ENCODE measurements around the gene GIMAP7.
"Not testable (repeated sequence)": the region's sequence is repeated elsewhere in the genome, so short reads cannot be mapped to it uniquely, and the experiment has no call there.

The GIMAP7 gene

DNA sequence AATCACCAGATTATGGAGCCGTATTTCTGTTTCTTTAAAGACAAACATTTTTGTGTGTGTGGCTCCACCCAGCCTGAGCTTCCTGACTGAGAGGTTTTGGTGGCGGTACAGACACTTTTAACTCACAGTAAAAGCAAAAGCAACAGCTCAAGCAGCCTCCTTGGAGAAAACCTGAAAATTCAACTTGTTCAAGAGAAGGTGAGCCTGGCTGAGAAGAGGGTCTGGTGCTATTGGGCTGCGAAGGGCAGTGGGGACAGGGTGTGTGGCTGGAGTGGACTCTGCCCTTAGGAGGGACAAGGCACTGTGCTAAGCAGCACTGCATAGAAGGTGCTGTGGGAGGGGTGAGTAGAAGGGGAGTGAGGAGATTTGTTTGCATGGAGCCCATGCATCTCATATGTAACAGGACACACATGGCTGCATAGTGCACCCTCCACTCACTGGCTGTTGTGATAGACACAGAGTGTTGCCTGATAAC, at the start of gene GIMAP7:
Gene GIMAP7 (plus strand): TSS at position 125 of the 475 bp plus-strand sequence. CDS start 5,103 bp downstream, outside the sequence.
- peak in 3 of 4 experiments; percentile 30 to 46 (median 32) for DNase-seq

DNA sequence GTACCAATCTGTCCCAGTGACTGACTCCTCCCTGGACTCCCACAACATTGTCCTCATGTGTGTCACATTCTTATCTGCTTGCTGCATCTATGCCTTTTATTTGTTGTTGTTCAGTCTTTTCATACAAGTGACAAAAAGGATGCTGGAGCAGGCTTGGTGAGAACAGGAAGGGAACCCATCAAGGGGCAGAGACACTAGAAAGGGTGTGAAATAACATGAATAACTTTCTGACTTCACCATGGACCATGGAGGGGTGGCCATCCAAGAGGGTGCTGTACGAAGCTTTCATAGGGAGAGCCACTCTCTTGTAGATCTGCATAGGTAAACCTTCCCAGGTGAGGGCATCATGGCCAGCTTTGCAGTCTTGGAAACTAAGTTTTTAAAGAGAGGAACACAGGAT, 49.7 kb upstream of the GIMAP7 start:
- DNase-seq: no peak

DNA sequence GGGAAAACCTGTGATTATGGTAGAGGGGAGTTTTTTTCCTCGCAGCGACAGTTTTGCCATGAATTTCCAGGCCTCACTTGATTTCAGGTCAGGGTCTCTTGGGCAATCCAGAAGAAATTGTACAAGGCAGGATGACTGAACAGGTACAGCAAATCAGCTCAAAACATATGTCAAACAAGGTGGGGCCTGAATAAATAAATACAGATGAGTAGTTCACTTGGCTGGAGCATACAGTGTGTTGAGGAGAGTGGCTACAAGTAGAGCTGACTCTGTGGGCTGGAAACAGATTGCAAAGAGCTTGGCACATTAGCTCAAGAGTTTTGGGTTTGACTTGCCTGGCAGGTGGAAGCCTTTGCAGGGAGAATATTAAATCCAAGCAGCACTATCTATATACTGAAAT, 49.3 kb upstream of the GIMAP7 start:
- no peak for DNase-seq

DNA sequence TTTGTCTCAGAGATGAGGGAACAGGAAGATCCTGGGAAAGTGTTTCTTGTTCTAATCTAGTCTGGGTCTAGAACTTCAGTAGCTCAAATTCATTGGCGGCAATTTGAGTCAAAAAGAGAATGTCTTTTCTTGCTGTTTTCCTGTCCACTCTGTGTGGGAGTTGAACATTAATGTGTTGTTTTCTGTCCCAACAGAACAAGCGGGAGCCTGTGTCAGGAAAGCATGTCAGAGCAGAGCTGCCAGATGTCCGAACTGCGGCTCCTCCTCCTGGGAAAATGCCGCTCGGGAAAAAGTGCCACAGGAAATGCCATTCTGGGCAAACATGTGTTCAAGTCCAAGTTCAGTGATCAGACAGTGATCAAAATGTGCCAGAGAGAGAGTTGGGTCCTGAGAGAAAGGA, 48.2 kb upstream of the GIMAP7 start:
- DNase-seq: no peak

DNA sequence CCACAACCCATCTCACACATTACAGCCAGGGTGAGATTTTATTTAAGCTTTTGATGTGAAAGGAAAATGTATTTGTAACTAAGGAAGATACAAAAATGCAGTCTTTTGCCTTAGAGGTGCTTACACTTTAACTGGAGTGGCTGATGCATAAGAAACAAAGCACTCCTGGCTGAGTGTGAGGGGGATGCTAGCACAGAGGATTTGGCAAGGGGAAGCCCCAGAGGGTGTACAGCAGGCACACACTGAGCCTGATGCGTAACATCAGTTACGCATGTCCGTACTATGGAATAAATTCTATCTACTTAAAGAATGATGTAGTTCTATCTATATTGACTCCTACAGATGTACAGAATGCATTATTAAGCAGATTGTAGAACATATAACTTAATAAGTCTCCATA, 46.4 kb upstream of the GIMAP7 start:
- DNase-seq: no peak

DNA sequence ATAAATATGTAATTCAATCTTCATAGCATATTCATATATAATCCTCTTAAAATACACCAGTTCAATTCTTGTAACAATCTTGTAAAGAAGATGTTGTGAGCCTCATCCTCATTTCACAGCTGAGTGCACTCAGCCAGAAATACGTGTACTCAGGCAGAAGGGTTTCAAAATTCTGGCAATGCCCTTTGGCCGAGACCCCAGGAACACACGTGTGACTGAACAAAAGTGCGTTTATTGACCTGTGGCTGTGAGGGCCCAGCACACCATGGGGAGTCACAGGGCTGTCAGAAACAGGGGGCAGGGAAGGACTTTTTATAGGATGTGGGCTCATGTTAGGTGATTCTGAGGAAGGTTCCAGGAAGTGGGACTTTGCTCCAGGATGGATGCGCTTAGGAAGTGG, 42.8 kb upstream of the GIMAP7 start:
- DNase-seq: no peak

DNA sequence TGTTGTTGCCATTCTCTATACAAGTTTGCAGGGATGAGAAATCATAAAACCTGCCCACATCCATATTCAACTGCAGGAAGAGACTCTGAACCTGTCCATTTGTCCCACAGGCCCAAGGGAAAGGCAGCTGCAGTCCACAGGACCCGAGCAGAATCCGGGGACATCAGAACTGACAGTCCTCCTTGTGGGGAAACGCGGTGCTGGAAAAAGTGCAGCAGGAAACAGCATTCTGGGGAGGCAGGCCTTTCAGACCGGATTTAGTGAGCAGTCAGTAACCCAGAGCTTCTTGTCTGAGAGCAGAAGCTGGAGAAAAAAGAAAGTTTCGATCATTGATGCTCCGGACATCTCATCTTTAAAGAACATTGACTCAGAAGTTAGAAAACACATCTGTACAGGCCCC, 40.8 kb upstream of the GIMAP7 start:
- DNase-seq: no peak

DNA sequence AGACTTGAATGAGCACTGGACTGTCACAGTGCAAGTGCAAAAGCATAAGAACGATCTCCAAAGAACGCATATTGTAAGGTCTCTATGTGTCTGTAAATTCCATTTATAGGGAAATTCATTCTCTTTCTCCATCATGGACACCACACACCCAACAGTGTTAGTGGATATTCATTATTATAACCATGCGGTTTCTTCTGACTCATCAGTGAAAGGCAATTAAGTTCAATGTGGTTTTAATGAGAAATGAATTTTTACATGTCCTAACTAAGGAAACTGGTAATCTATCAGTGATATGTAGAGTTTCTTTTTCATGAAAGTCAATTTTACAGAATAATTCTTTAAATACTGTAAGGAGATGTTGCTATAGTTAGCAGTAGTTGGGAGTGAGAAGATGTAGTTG, 38.4 kb upstream of the GIMAP7 start:
- DNase-seq: no peak

DNA sequence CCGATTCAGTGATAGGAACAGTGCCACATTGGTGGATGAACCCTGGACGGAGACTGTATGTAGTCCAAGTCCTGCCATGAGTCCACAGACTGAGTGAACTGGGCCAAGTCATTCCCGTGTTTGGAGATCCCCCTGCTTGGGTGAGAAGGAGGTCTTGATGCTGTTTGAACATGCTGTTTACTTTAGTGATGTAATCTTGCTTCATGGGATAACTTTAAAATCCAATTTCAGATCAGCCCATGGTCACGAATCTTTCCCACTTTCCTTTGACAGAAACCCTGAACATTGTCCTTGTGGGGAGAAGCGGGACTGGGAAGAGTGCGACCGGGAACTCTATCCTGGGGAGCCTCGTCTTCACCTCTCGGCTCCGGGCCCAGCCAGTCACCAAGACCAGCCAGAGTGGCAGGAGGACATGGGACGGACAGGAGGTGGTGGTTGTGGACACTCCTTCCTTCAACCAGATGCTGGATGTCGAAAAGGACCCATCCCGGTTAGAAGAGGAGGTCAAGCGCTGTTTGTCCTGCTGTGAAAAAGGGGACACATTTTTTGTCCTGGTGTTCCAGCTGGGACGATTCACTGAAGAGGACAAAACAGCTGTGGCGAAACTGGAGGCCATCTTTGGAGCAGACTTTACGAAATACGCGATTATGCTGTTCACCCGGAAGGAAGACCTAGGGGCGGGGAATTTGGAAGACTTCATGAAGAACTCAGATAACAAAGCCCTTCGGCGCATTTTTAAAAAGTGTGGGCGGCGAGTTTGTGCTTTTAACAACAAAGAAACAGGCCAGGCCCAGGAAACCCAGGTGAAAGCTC, 37.6 kb upstream of the GIMAP7 start:
- DNase-seq: no peak

DNA sequence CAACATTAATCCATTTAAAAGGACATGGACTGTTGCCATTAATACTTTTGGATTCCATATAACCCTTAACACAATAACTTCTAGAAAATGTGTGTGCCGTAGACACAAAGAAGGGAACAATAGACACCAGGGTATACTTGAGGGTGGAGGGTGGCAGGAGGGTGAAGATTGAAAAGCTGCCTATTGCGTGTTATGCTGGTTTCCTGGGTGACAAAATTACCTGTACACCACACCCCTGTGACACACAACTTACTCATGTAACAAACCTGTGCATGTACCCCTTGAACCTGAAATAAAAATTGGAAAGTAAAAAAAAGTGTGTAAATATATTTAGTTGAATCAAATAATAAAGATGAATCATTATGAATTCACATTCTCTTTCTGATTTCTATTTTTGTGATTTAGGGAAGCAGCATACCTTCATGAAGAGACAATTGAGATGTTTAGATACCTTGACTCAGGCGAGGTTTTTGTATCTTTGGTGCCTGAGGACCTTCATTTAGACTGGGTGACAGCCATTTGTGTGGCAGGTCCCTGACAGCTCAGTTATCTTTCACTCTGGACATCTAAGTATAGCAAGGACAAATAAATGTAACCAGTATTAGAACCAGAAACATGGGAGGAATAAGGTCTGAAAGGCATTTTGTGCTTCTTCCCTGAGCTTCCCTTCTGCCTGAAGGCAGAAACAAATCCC, 35.5 kb upstream of the GIMAP7 start:
- DNase-seq: no peak

DNA sequence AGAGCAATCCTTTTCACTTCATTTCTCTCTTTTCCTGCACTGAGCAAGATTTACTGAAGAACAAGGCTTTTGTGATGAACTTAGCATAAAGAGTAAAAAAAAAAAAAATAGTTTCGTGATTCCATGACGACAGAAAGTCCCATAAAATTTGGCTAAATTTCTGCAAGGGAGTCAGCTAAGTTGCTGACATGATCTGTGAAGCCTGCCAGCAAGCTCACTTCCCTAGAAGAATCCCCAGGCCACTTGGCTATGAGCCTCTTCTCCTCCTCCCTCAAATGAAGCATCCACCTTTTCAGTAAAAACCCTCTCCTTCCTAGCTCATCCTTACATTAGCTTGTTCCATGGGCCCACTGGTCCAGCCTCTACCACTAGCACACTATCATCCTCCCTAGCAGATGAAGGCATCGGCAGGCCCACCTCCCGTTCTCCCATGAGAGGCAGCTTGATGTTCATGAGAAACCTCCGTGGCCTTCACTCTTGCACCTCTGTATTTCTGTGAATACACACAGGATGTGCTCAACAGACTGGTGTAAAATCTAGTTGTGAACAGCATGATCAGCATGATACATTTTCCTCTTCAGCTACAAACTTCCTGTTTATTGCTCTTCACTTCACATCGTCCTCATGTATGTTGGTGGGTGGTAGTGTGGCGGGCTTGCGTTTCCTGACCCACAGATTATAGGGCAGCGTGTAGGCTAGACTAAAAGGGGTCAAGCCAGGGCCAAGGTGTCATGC, 33.3 kb upstream of the GIMAP7 start:
- no peak for DNase-seq

DNA sequence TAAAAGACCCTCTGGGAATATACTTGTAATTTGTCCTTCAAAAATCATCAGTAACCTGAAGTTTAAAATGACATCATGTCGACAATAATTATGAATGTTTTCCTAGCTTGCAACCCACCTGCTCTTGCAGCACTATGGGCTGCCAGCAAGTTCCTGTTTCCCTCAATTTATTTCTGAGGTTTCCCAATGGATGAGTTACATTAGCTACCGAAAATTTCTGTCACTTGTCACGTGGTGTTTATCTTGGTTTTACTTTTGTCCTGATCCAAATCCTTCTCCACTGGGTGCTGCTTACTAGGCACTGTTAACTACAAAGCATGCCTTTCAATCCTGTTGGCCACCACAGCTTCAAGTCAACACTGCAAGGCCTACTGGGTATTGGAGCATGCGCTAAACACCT, 32.8 kb upstream of the GIMAP7 start:
- no peak for DNase-seq

DNA sequence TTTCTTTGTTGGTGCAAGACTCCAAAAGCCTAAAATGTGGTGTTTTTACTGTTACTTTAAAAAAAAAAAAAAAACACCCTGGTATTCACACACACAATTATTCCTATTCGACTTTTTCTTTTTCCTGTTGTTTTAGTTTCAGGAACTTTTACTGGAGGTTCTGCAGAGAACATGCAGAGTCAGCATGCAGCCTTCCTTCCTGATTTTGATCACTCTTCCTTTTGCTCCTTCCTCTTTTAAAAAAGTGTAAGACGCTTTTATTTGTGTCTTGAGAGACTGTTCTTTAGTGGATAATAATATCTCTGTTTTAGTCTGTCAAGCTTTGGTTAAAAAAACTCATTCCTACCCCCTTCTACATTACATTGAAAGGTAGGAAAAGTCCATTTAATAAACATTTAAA, 31.2 kb upstream of the GIMAP7 start:
- DNase-seq: not testable (repeated sequence)

DNA sequence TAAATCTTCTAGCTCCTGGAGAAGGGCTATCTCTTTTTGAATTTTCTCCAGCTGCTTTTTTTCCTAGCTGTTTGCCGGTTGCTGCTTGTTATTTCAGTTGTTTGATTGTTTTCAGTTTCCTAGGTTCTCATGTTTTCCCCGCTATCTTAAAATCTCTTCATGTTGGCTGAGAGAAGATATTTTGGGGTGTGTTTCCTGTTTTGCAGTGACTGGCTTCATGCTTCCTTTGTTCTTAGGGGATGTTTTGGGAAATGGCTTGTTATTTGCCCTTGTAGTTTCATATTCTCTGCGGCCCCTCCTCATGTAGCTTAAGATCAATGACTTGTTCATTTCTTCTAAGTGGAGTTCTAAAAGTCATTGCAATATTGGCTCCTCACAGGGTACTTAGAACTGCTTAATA, 30.6 kb upstream of the GIMAP7 start:
- not testable (repeated sequence) for DNase-seq

DNA sequence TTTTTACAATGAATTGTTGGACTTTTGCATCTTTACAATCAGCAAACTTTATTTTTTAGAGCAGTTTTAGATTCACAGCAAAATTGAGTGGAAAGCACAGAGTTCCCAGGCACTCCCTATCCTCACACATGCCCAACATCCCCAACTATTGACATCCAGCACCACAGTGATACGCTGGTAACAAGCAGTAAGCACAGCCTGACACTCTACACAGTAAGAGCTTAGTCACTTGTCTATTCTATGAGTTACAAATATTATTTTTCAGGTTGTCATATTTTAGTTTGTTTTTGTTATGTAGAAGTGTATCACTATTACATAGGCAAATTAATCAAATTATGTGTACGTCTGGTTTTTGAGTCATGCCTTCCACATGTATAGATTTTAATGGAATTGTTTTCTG, 27.0 kb upstream of the GIMAP7 start:
- no peak for DNase-seq

DNA sequence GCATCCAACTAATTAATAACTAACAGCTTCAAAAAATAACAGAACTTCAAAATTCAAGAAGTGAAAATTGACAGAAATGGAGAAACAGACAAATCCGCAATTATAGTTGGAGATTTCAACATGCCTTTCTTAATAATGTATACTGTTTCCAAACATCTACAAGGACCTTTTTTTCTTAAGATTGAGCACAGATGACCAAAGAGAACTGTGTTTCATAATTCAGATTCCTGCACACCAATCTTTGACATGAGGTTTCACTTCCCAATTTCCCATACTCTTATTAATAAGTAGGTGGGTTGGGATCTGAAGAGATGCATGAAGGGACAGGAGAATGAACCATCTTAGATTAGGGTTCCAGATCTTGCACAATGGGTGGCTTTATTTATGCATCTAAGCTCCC, 24.9 kb upstream of the GIMAP7 start:
- no peak for DNase-seq

DNA sequence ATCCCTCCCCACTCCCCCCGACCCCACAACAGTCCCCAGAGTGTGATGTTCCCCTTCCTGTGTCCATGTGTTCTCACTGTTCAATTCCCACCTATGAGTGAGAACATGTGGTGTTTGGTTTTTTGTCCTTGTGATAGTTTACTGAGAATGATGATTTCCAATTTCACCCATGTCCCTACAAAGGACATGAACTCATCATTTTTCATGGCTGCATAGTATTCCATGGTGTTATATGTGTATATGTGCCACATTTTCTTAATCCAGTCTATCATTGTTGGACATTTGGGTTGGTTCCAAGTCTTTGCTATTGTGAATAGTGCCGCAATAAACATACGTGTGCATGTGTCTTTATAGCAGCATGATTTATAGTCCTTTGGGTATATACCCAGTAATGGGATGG, 21.2 kb upstream of the GIMAP7 start:
- DNase-seq: not testable (repeated sequence)

DNA sequence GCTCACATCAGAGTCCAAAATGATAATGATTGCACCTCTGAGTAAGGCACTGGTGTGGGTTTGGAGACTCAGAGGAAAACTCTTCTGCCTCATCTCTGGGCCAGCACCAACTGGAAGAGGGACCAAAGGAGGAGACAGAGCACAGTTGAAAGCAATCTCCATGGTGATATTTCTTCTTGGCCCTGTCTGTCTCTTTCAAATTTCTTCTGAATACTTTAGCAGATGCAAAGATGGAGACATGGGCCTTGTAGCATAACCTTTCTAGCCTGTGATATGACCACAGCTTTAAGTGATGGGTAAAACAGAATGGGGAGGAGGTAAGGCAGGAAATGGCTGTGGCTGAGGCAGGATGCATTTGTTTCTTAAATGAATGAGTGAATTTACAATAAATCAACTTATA, 12.2 kb upstream of the GIMAP7 start:
- DNase-seq: no peak

DNA sequence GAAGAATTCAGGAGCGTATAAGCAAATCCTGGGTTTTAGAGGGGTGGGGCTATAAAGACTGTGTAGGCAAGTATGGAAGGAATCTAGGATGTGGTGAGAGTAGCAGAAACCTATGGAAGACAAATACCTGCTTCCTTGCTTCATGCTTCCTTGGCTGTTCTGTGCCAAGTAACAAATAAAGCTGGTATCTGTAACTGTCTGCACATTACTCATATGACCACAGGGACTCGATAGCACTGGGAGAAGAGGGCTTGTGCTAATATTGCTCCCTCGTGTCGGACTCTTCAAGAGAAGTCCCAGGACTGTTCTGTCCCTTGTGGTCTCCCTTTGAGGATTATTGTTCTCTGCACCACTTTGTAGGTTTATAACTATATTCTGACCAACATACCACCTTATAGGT, 11.5 kb upstream of the GIMAP7 start:
- DNase-seq: no peak

DNA sequence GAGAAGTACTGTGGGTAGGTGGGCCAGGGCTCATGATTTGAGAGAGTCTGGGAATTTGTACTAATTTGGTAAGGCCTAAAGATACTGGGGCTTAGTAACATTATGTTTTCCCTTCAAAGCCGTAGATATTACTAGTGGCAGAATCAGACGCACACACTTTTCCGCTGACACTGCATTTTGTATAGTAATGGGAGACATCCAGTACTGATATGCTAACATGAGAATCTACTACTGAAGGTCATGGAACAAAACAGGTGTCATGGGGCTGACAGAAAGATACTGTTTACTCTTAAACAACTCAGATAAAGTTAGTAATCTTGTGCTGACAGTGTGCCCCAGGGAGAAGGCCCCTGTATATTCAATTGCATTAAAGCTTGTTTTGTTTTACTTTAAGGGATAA, 11.1 kb upstream of the GIMAP7 start:
- DNase-seq: no peak

DNA sequence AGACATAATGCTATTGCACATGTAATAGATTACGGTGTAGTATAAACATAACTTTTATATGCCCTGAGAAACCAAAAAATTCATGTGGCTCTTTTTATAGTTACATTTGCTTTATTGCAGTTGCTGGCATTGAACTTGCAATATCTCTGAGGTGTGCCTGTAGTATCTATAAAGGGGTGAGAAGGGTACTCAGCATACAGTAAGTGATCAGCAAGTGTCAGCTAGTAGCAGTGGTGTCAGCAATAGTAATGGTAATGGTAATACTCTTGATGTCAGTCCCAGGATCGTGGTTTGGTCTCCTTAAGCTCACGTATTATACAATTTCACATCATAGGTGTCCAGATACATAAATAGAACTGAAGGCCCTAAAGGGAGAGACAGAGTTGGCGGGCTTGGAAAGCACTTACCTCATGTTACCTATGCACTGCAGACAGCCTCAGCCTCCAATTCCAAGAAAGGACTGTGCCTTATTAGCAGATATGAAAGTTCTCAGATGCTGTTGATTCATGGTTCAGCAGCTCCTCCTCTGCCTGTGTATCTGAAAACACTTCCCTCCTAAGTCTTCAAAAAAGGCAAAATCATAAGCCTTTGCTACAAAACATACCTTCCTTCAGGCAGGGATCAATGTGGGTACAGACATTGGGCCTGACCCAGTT, 6.6 kb upstream of the GIMAP7 start:
- DNase-seq: no peak

DNA sequence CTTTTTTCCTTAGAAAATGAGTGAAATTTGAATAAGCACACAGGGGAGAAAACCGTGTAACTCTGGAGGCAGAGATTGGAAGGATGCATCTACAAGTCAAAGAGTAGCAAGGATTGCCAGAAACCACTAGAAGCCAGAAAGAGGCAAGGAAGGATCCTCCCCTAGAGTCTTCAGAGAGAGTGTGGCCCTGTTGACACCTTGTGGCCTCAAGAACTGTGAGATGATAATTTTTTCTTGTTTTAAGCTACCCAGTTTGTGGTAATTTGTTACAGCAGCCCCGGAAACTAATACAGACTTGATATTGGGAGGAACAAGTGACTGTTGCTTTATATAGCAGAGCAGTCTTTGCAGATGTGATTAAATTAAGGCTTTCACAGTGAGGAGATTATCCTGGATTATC, 3.6 kb upstream of the GIMAP7 start:
- DNase-seq: no peak

DNA sequence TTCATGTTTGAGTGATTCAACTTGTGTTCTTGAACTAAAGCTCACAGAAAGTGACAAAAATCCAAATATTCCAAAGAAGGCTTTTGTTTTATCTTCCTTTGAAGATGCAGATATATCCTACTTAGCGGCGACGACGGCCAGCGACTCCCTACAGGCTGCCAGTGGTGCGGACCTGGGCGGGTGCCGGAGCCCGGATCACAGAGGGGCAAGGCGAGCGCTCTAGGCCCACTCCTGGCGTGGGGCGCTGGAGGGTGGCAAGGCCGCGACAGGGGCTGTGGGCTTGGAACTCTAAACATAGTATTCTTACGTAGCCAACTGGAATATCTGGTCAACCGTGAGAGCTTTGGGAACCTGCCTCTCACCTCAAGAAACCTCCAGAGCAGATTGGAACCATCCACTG, 914 bp upstream of the GIMAP7 start:
- no peak for DNase-seq

Measured in activated CD4-positive, CD25-positive, alpha-beta regulatory T cell (primary cell).